ENCODE measurements around the gene C6orf89. TPM values are rescaled to one million over a fixed set of nuclear protein-coding genes. Genes with fewer than 3 reads are reported as not detected.

C6orf89 gene
- polyA plus RNA-seq, 3 donors: 19.2 to 37.5 (median 29.2) TPM

- Mint-ChIP-seq H3K4me1 (peaks cover 8% of the 10 kb centered on the region), H3K36me3 (no peaks in the 10 kb centered on the region), H3K4me3 (peak overlapping the region in 1 of 2 donors; percentile 1), H3K9me3 (peaks cover 0 to 4% (median 0%) of the 10 kb centered on the region in 7 donors), H3K27me3 (ENCODE audit: low read depth in 3 of 3) (peaks cover 26 to 39% (median 27%) of the 10 kb centered on the region in 3 donors), H3K27ac (no peak overlapping the region)
- intact Hi-C loops (cut with micrococcal nuclease): no loop called here
- Histone ChIP-seq H3K4me3 (replicated peaks in 1 of 3; ENCODE audit: low read depth in 2 of 3, low read length in 3 of 3) (no peak overlapping the region), H3K27me3 (ENCODE audit: control insufficient read depth in 2 of 2, insufficient read depth in 2 of 2, low read length in 2 of 2) (peaks cover 3 to 21% of the 10 kb centered on the region in 2 donors), H3K27ac (ENCODE audit: low read depth in 1 of 2, low read length in 2 of 2) (no peak overlapping the region), H3K4me1 (ENCODE audit: control insufficient read depth in 1 of 2, insufficient read depth in 2 of 2, low read length in 2 of 2) (peaks cover 6 to 7% of the 10 kb centered on the region in 2 donors), H3K9ac (ENCODE audit: insufficient read depth, low read length, poor library complexity, severe bottlenecking) (no peak overlapping the region), H4K20me1 (ENCODE audit: insufficient read depth, low read length) (no peaks in the 10 kb centered on the region), H3K36me3 (replicated peaks in 1 of 2; ENCODE audit: control insufficient read depth in 1 of 2, insufficient read depth in 2 of 2, low read length in 2 of 2) (no peaks in the 10 kb centered on the region), H3K9me3 (replicated peaks in 1 of 2; ENCODE audit: control insufficient read depth in 1 of 2, insufficient read depth in 1 of 2, low read length in 2 of 2) (no peaks in the 10 kb centered on the region), H3K79me2 (ENCODE audit: insufficient read depth, low read length) (no peaks in the 10 kb centered on the region), H2AFZ (ENCODE audit: insufficient read depth, low read depth, low read length, poor library complexity, severe bottlenecking) (no peak overlapping the region), H3K4me2 (replicated peaks; ENCODE audit: extremely low read depth, low read length, poor library complexity, severe bottlenecking) (no peak overlapping the region)
- no CpG with 5 or more reads among the region's 3 CpGs for WGBS (ENCODE audit: insufficient coverage)
- no peak for TF ChIP-seq CTCF (IDR thresholded peaks at IDR 0.05)
- no peak for DNase-seq
Measured at GRCh38 chr6:36949636-36950035, 63.9 kb downstream of the C6orf89 start.

- Histone ChIP-seq H3K9ac (ENCODE audit: insufficient read depth, low read length, poor library complexity, severe bottlenecking) (no peak overlapping the region), H3K36me3 (replicated peaks in 1 of 2; ENCODE audit: control insufficient read depth in 1 of 2, insufficient read depth in 2 of 2, low read length in 2 of 2) (no peaks in the 10 kb centered on the region), H3K27ac (ENCODE audit: low read depth in 1 of 2, low read length in 2 of 2) (no peak overlapping the region), H3K4me3 (replicated peaks in 1 of 3; ENCODE audit: low read depth in 2 of 3, low read length in 3 of 3) (no peak overlapping the region), H3K79me2 (ENCODE audit: insufficient read depth, low read length) (no peaks in the 10 kb centered on the region), H3K27me3 (ENCODE audit: control insufficient read depth in 2 of 2, insufficient read depth in 2 of 2, low read length in 2 of 2) (peaks cover 11 to 51% of the 10 kb centered on the region in 2 donors), H3K4me1 (ENCODE audit: control insufficient read depth in 1 of 2, insufficient read depth in 2 of 2, low read length in 2 of 2) (peaks cover 7 to 12% of the 10 kb centered on the region in 2 donors), H4K20me1 (ENCODE audit: insufficient read depth, low read length) (no peaks in the 10 kb centered on the region), H3K4me2 (replicated peaks; ENCODE audit: extremely low read depth, low read length, poor library complexity, severe bottlenecking) (no peak overlapping the region), H3K9me3 (replicated peaks in 1 of 2; ENCODE audit: control insufficient read depth in 1 of 2, insufficient read depth in 1 of 2, low read length in 2 of 2) (no peaks in the 10 kb centered on the region), H2AFZ (ENCODE audit: insufficient read depth, low read depth, low read length, poor library complexity, severe bottlenecking) (no peak overlapping the region)
- DNase-seq: no peak
- peaks cover 48 to 52% (median 49%) of the 10 kb centered on the region in 3 donors for H3K27me3 Mint-ChIP-seq (ENCODE audit: low read depth in 3 of 3)
- H3K4me1 Mint-ChIP-seq: peaks cover 13% of the 10 kb centered on the region
- intact Hi-C loops (cut with micrococcal nuclease): no loop called here
- H3K4me3 Mint-ChIP-seq: no peak overlapping the region
- peaks cover 0 to 5% (median 0%) of the 10 kb centered on the region in 7 donors for H3K9me3 Mint-ChIP-seq
- H3K36me3 Mint-ChIP-seq: no peaks in the 10 kb centered on the region
- H3K27ac Mint-ChIP-seq: no peak overlapping the region
- 80% methylated on average over 1 of the region's 1 CpG for WGBS (ENCODE audit: insufficient coverage)
- no peak for TF ChIP-seq CTCF (IDR thresholded peaks at IDR 0.05)
Measured at GRCh38 chr6:36953931-36954261, 68.1 kb downstream of the C6orf89 start.

Measured in CD14-positive monocyte (primary cell).